Spinal cord (tissue), 10 donors: ENCODE data around the gene TM2D3. TPM values are rescaled to one million over a fixed set of nuclear protein-coding genes. Genes with fewer than 3 reads are reported as not detected.

Source experiments
- DNase-seq, 6 donors: peaks; one replicate each; pipeline versions ENCODE4 v3.0.0 to v3.0.0-alpha.2; 2013 to 2015; ENCODE audit warnings: low spot score in 6 of 6, low read depth in 4 of 6
- H3K27ac ChIP-seq: one replicate; pipeline ENCODE4 v1.5.1; 2013; ENCODE audit warnings: low read depth, low read length, control low read depth
- H3K27me3 ChIP-seq: one replicate; pipeline ENCODE4 v1.6.1; 2013; ENCODE audit warnings: low read length; ENCODE audit not compliant: control insufficient read depth, insufficient read depth
- H3K36me3 ChIP-seq: one replicate; pipeline ENCODE4 v1.6.1; 2013; ENCODE audit warnings: low read length; ENCODE audit not compliant: control insufficient read depth, insufficient read depth
- H3K4me1 ChIP-seq: one replicate; pipeline ENCODE4 v1.6.1; 2013; ENCODE audit warnings: low read length; ENCODE audit not compliant: control insufficient read depth, insufficient read depth
- H3K4me3 ChIP-seq: one replicate; pipeline ENCODE4 v1.5.1; 2013; ENCODE audit warnings: low read depth, low read length, control low read depth
- H3K9me3 ChIP-seq: one replicate; pipeline ENCODE4 v1.6.1; 2013; ENCODE audit warnings: low read length; ENCODE audit not compliant: control insufficient read depth, insufficient read depth
- WGBS: methylation state at CpG from one replicate; pipeline ENCODE4 v1.1.5; 2013; ENCODE audit warnings: missing lambda C conversion rate; ENCODE audit not compliant: insufficient coverage; 5-methylcytosine and 5-hydroxymethylcytosine counted together
- polyA plus RNA-seq, 2 donors: library from polyadenylated mRNA; unstranded; fragments of 120-200 nt; gene quantifications; one replicate each; pipeline ENCODE4 v1.2.1, GENCODE V29; 2013; ENCODE audit not compliant: insufficient read length in 2 of 2
- total RNA-seq, 2 donors: library from RNA; depleted of rRNA in 1 of 2; stranded (reverse); fragments of 120-200 nt in 1 of 2; fragments of >200 nt in 1 of 2; gene quantifications; one replicate each; pipeline versions ENCODE4 v1.2.3 to v1.2.4, GENCODE V29; 2013 to 2014
- donor health status: healthy.

The TM2D3 gene
- total and polyA plus RNA-seq, 4 donors, result 61.6 to 124 (median 98.7) TPM

GRCh38 chr15:101684384-101684783, 32.2 kb upstream of the TM2D3 start:
- no peak for DNase-seq
- Histone ChIP-seq H3K4me3 (no peak overlapping the region), H3K9me3 (no peaks in the 10 kb centered on the region), H3K27ac (no peak overlapping the region), H3K4me1 (no peaks in the 10 kb centered on the region), H3K36me3 (peaks cover 2% of the 10 kb centered on the region), H3K27me3 (no peaks in the 10 kb centered on the region)
- WGBS, result no CpG with 5 or more reads among the region's 1 CpG

- Histone ChIP-seq H3K36me3 (peaks cover 5% of the 10 kb centered on the region), H3K27ac (no peak overlapping the region), H3K9me3 (no peaks in the 10 kb centered on the region), H3K27me3 (no peaks in the 10 kb centered on the region), H3K4me3 (no peak overlapping the region), H3K4me1 (no peaks in the 10 kb centered on the region)
- DNase-seq, result no peak
- WGBS, result no CpG with 5 or more reads among the region's 2 CpGs
Measured at GRCh38 chr15:101679806-101680205, 27.6 kb upstream of the TM2D3 start.

- peaks cover 14% of the 10 kb centered on the region for H3K36me3 ChIP-seq
- no peaks in the 10 kb centered on the region for H3K9me3 ChIP-seq
- no peak overlapping the region for H3K4me3 ChIP-seq
- H3K4me1 ChIP-seq, result no peaks in the 10 kb centered on the region
- no peaks in the 10 kb centered on the region for H3K27me3 ChIP-seq
- no peak overlapping the region for H3K27ac ChIP-seq
- WGBS, result no CpG with 5 or more reads among the region's 4 CpGs
- peak in 2 of 6 donors; percentile 26 to 77 for DNase-seq
Measured at GRCh38 chr15:101676921-101677329, 24.7 kb upstream of the TM2D3 start.

GRCh38 chr15:101675796-101676582, 23.8 kb upstream of the TM2D3 start:
- Histone ChIP-seq H3K4me3 (no peak overlapping the region), H3K36me3 (peaks cover 17% of the 10 kb centered on the region), H3K27ac (peak overlapping the region; percentile 29), H3K9me3 (no peaks in the 10 kb centered on the region), H3K27me3 (no peaks in the 10 kb centered on the region), H3K4me1 (no peaks in the 10 kb centered on the region)
- WGBS, result 51% methylated on average over 16 of the region's 16 CpGs
- peak in 2 of 6 donors; percentile 4 to 49 for DNase-seq

- WGBS, result 98% methylated on average over 4 of the region's 5 CpGs
- Histone ChIP-seq H3K4me1 (no peaks in the 10 kb centered on the region), H3K4me3 (no peak overlapping the region), H3K27me3 (no peaks in the 10 kb centered on the region), H3K36me3 (peaks cover 17% of the 10 kb centered on the region), H3K27ac (no peak overlapping the region), H3K9me3 (no peaks in the 10 kb centered on the region)
- no peak for DNase-seq
Measured at GRCh38 chr15:101675015-101675414, 22.8 kb upstream of the TM2D3 start.

- Histone ChIP-seq H3K9me3 (no peaks in the 10 kb centered on the region), H3K27me3 (no peaks in the 10 kb centered on the region), H3K4me1 (no peaks in the 10 kb centered on the region), H3K4me3 (no peak overlapping the region), H3K27ac (no peak overlapping the region), H3K36me3 (peaks cover 17% of the 10 kb centered on the region)
- DNase-seq, result no peak
- WGBS, result 84% methylated on average over 7 of the region's 9 CpGs
Measured at GRCh38 chr15:101672298-101672697, 20.1 kb upstream of the TM2D3 start.

GRCh38 chr15:101669744-101670143, 17.6 kb upstream of the TM2D3 start:
- Histone ChIP-seq H3K4me1 (no peaks in the 10 kb centered on the region), H3K36me3 (peaks cover 12% of the 10 kb centered on the region), H3K27ac (no peak overlapping the region), H3K27me3 (no peaks in the 10 kb centered on the region), H3K9me3 (peaks cover 1% of the 10 kb centered on the region), H3K4me3 (no peak overlapping the region)
- no CpG with 5 or more reads among the region's 3 CpGs for WGBS
- no peak for DNase-seq

GRCh38 chr15:101667881-101668280, 15.7 kb upstream of the TM2D3 start:
- H3K27ac ChIP-seq, result no peak overlapping the region
- no peaks in the 10 kb centered on the region for H3K27me3 ChIP-seq
- DNase-seq, result no peak
- peaks cover 1% of the 10 kb centered on the region for H3K9me3 ChIP-seq
- H3K36me3 ChIP-seq, result peaks cover 10% of the 10 kb centered on the region
- no CpG with 5 or more reads among the region's 1 CpG for WGBS
- no peaks in the 10 kb centered on the region for H3K4me1 ChIP-seq
- H3K4me3 ChIP-seq, result no peak overlapping the region

- Histone ChIP-seq H3K27ac (no peak overlapping the region), H3K27me3 (no peaks in the 10 kb centered on the region), H3K4me3 (no peak overlapping the region), H3K36me3 (no peaks in the 10 kb centered on the region), H3K9me3 (peaks cover 1% of the 10 kb centered on the region), H3K4me1 (no peaks in the 10 kb centered on the region)
- 75% methylated on average over 8 of the region's 9 CpGs for WGBS
- no peak for DNase-seq
Measured at GRCh38 chr15:101664303-101664913, 12.2 kb upstream of the TM2D3 start.

- no CpG with 5 or more reads among the region's 1 CpG for WGBS
- Histone ChIP-seq H3K36me3 (peaks cover 1% of the 10 kb centered on the region), H3K4me3 (no peak overlapping the region), H3K27me3 (no peaks in the 10 kb centered on the region), H3K9me3 (peaks cover 1% of the 10 kb centered on the region), H3K4me1 (no peaks in the 10 kb centered on the region), H3K27ac (no peak overlapping the region)
- DNase-seq, result no peak
Measured at GRCh38 chr15:101662203-101662602, 10.0 kb upstream of the TM2D3 start.
